Type B pancreatic cell (in vitro differentiated cells): ENCODE data around the gene SNPH. TPM values are rescaled to one million over a fixed set of nuclear protein-coding genes. Genes with fewer than 3 reads are reported as not detected.

Source experiments
- DNase-seq: peaks from one replicate; pipeline ENCODE4 v3.0.0; 2021; ENCODE audit warnings: mixed read lengths; ENCODE audit not compliant: unreplicated experiment; ENCODE audit errors: extremely low spot score
- H3K27ac Mint-ChIP-seq: 2 replicates; pipeline ENCODE4 v1.8.0; 2021; ENCODE audit warnings: mild to moderate bottlenecking, mixed read lengths
- H3K27me3 Mint-ChIP-seq: 2 replicates; pipeline ENCODE4 v1.8.0; 2021; ENCODE audit warnings: mixed read lengths
- H3K36me3 Mint-ChIP-seq: 2 replicates; pipeline ENCODE4 v1.8.0; 2021; ENCODE audit warnings: mixed read lengths
- H3K4me1 Mint-ChIP-seq: one replicate; pipeline ENCODE4 v1.8.0; 2021; ENCODE audit warnings: mixed read lengths; ENCODE audit not compliant: unreplicated experiment
- H3K4me3 Mint-ChIP-seq: 2 replicates; pipeline ENCODE4 v1.8.0; 2021; ENCODE audit warnings: mild to moderate bottlenecking, mixed read lengths
- H3K9me3 Mint-ChIP-seq: 2 replicates; pipeline ENCODE4 v1.8.0; 2021; ENCODE audit warnings: mixed read lengths
- total RNA-seq: library from RNA; stranded (reverse); gene quantifications from 2 replicates; pipeline ENCODE4 v1.2.1, GENCODE V29; 2021; ENCODE audit warnings: low replicate concordance
- TF ChIP-seq, protein P1 (sequence below): fragments of 200-600 bp; sonication (generic); conservative IDR thresholded peaks from 2 replicates; pipeline ENCODE4 v1.5.0; 2021; ENCODE audit warnings: antibody characterized with exemption, mild to moderate bottlenecking

The SNPH gene
- total RNA-seq, 1 donor from 2014 or later: 2.7 TPM

DNA sequence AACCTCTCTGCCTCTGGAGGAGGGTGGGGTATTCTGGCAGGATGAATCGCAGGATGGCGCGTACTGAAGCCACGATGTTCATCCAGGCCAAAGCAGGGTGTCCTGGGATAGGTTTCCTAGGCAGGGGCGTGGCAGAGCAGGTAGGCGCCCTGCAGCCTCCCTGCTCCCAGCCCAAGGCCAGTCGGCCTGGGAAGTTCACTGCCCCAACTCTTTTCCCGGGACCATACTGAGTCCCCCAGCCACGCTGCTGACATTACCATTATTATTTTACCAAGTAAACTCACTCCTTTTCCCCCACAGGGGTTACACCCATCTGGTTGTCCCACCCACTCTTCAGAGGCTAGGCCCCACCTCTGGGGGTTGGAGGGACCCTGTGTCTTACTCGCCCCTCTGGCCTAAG is 41.1 kb downstream of the SNPH start:
- Mint-ChIP-seq H3K27me3 (no peaks in the 10 kb centered on the region), H3K9me3 (no peaks in the 10 kb centered on the region)

DNA sequence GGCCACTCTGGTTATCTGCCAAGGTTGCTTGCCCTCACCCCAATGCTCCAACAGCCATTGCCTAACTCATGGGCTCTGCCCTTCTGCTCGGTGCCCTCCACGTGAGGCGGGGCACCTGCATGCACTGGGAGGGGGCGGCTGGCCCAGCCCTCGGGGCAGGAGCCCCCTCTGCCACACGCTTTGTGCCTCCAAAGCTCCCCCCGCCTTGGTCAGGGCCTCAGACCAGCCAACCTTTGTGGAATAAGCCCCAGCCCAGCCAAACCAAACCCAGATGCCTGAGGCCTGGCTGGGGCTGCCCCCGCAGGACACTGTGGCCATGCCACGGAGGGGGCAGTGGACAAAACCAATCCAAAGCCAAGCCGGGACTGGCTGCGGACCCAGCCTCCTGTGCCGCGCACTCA is 41.5 kb downstream of the SNPH start:
- H3K36me3 Mint-ChIP-seq: no peaks in the 10 kb centered on the region
- TF ChIP-seq, protein P1, sequence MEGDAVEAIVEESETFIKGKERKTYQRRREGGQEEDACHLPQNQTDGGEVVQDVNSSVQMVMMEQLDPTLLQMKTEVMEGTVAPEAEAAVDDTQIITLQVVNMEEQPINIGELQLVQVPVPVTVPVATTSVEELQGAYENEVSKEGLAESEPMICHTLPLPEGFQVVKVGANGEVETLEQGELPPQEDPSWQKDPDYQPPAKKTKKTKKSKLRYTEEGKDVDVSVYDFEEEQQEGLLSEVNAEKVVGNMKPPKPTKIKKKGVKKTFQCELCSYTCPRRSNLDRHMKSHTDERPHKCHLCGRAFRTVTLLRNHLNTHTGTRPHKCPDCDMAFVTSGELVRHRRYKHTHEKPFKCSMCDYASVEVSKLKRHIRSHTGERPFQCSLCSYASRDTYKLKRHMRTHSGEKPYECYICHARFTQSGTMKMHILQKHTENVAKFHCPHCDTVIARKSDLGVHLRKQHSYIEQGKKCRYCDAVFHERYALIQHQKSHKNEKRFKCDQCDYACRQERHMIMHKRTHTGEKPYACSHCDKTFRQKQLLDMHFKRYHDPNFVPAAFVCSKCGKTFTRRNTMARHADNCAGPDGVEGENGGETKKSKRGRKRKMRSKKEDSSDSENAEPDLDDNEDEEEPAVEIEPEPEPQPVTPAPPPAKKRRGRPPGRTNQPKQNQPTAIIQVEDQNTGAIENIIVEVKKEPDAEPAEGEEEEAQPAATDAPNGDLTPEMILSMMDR: no peak
- no peak for DNase-seq
- H3K27ac Mint-ChIP-seq: no peak overlapping the region
- no peaks in the 10 kb centered on the region for H3K27me3 Mint-ChIP-seq
- no peak overlapping the region for H3K4me3 Mint-ChIP-seq
- no peaks in the 10 kb centered on the region for H3K4me1 Mint-ChIP-seq
- H3K9me3 Mint-ChIP-seq: no peaks in the 10 kb centered on the region

More for the DNA sequence above, 41.1 kb downstream of the SNPH start:
- Mint-ChIP-seq H3K4me3 (no peak overlapping the region), H3K27ac (no peak overlapping the region), H3K36me3 (no peaks in the 10 kb centered on the region), H3K4me1 (no peaks in the 10 kb centered on the region)
- no peak for DNase-seq
- TF ChIP-seq, protein P1: no peak

DNA sequence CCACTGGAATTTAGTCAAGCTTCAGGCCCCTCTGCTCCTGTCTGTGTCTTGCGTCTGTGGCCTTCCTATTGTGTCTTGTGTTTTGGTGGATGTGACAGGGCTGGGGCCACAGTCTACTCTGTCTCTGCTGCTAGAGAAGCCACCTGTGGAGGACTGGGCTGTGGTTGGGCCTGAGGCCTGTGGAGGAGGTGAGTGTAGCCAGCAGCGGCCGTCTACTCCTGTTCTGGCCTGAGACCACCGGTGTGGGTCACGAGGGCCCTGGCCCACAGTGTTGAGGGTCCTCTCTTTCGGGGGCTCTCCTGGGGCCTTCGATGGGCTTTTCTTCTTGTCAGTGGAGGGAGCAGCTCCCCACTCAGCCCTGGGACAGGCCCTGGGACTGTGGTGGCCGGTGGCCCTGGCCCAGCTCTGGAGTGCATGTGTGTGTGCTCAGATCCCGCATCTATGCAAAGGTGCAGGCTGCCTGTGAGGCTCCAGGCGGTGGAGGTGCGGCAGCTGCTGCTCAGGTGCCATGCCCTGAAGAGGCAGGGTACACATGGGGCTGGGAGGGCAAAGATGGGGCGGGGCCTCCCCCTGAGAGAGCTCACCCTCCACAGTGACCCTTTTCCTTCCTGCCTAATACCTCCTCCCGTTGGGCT is 42.1 kb downstream of the SNPH start:
- DNase-seq: no peak
- Mint-ChIP-seq H3K36me3 (no peaks in the 10 kb centered on the region), H3K9me3 (no peaks in the 10 kb centered on the region), H3K27me3 (no peaks in the 10 kb centered on the region), H3K4me1 (no peaks in the 10 kb centered on the region), H3K27ac (no peak overlapping the region), H3K4me3 (no peak overlapping the region)
- TF ChIP-seq, protein P1: no peak

DNA sequence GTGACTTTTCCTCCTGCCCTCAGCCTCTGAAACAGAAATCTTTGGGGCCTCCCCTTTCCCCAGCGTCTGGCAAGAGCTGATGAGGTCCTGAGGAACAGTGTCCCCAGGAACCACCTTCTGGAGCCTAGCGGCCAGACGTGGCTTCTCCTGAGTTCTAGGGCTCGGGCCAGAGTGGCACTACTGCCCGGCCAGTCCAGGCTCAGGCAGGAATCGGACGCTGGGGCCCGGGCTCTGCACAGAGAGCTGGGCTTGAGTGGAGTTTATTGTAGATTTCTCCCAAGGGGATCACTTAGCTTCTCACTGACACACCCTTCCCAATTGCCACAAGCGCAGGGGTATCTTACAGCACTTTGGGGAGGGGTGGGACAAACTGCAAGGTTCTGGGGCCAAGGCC is 42.6 kb downstream of the SNPH start:
- H3K4me3 Mint-ChIP-seq: no peak overlapping the region
- H3K9me3 Mint-ChIP-seq: no peaks in the 10 kb centered on the region
- peaks cover 2% of the 10 kb centered on the region for H3K4me1 Mint-ChIP-seq
- no peak overlapping the region for H3K27ac Mint-ChIP-seq
- TF ChIP-seq, protein P1: no peak
- H3K36me3 Mint-ChIP-seq: no peaks in the 10 kb centered on the region
- H3K27me3 Mint-ChIP-seq: no peaks in the 10 kb centered on the region
- DNase-seq: no peak

DNA sequence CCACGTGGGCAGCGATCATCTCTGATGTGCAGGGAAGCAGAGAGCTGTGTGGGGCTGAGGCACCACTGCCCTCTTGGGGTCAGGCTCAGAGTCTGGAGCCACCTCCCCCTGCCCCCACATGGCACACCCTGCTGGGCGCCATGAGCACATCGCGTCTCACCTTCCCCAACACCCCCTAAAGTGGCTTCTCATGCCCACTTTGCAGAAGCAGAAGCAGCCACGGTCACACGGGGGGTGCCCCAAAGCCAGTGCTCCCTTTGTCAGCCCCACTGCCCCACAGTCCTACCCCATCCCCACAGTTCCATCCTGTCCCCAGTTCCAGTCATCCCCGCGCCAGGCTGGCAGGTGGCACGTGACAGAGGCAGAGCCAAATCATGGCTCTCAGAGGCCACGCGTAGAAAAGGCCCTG is 43.3 kb downstream of the SNPH start:
- no peak overlapping the region for H3K27ac Mint-ChIP-seq

More for the DNA sequence above, 43.3 kb downstream of the SNPH start:
- H3K27me3 Mint-ChIP-seq: no peaks in the 10 kb centered on the region
- no peaks in the 10 kb centered on the region for H3K36me3 Mint-ChIP-seq
- no peaks in the 10 kb centered on the region for H3K9me3 Mint-ChIP-seq
- DNase-seq: no peak
- H3K4me1 Mint-ChIP-seq: peaks cover 4% of the 10 kb centered on the region
- TF ChIP-seq, protein P1: no peak
- no peak overlapping the region for H3K4me3 Mint-ChIP-seq
